NT2/D1 (cell line): ENCODE results near the gene TAPT1.

Experiments used
- SUZ12 ChIP-seq: IDR thresholded peaks from 2 replicates; pipeline ENCODE4 v1.6.1; 2011; ENCODE audit not compliant: insufficient read length, insufficient read depth; ENCODE audit errors: extremely low read depth
- YY1 ChIP-seq: IDR thresholded peaks from 2 replicates; pipeline ENCODE4 v1.6.1; 2011; ENCODE audit not compliant: insufficient read length, insufficient read depth
- ZNF274 ChIP-seq: IDR thresholded peaks from 2 replicates; pipeline ENCODE4 v1.6.1; 2011; ENCODE audit warnings: mild to moderate bottlenecking, low read depth, low read length

- TF ChIP-seq SUZ12, result no peak
- no peak for TF ChIP-seq ZNF274
- no peak for TF ChIP-seq YY1
These were observed 28.2 kb downstream of the TAPT1 start for GRCh38 chr4:16197876-16198665.
